SH-SY5Y (cell line): ENCODE results near the gene SLC17A6.

ENCODE experiments used
- GATA2 ChIP-seq: IDR thresholded peaks from 2 replicates; pipeline ENCODE4 v1.6.1; 2011; ENCODE audit warnings: mild to moderate bottlenecking, low read depth, low read length
- GATA3 ChIP-seq: IDR thresholded peaks from 2 replicates; pipeline ENCODE4 v1.6.1; 2011; ENCODE audit warnings: low read depth, mild to moderate bottlenecking, low read length, moderate library complexity

GRCh38 chr11:22340235-22340634, 2.1 kb downstream of the SLC17A6 start:
- TF ChIP-seq GATA2 (no peak), GATA3 (no peak)
